Mucosa of stomach (tissue), 1 donor: Measurements from ENCODE around the gene PREPL.
"Not testable (repeated sequence)": the region's sequence is repeated elsewhere in the genome, so short reads cannot be mapped to it uniquely, and the experiment has no call there.

ENCODE experiments used
- H3K27me3 ChIP-seq: one replicate; pipeline ENCODE4 v1.7.0; 2013; ENCODE audit warnings: mild to moderate bottlenecking, low read length; ENCODE audit not compliant: control insufficient read depth, insufficient read depth
- H3K36me3 ChIP-seq: one replicate; pipeline ENCODE4 v1.7.0; 2013; ENCODE audit warnings: low read length; ENCODE audit not compliant: control insufficient read depth, insufficient read depth
- H3K4me1 ChIP-seq: one replicate; pipeline ENCODE4 v1.7.0; 2013; ENCODE audit warnings: mild to moderate bottlenecking, low read length; ENCODE audit not compliant: control insufficient read depth, insufficient read depth
- H3K4me3 ChIP-seq: one replicate; pipeline ENCODE4 v1.7.0; 2013; ENCODE audit warnings: low read length
- H3K9ac ChIP-seq: one replicate; pipeline ENCODE4 v1.7.0; 2013; ENCODE audit warnings: mild to moderate bottlenecking, low read length, moderate library complexity
- H3K9me3 ChIP-seq: one replicate; pipeline ENCODE4 v1.7.0; 2013; ENCODE audit warnings: mild to moderate bottlenecking, low read length, moderate library complexity; ENCODE audit not compliant: control insufficient read depth
- donor health status: Pancreatic carcinoma.

Gene PREPL

GRCh38 chr2:44314362-44314761 is 46.9 kb downstream of the PREPL start:
- Histone ChIP-seq H3K4me3 (no peak overlapping the region), H3K9ac (no peak overlapping the region), H3K27me3 (no peaks in the 10 kb centered on the region), H3K9me3 (peaks cover 4% of the 10 kb centered on the region), H3K36me3 (no peaks in the 10 kb centered on the region), H3K4me1 (no peaks in the 10 kb centered on the region)

GRCh38 chr2:44310287-44310686 is 51.0 kb downstream of the PREPL start:
- H3K4me3 ChIP-seq, result no peak overlapping the region
- H3K36me3 ChIP-seq, result no peaks in the 10 kb centered on the region
- H3K9me3 ChIP-seq, result peaks cover 4% of the 10 kb centered on the region
- H3K27me3 ChIP-seq, result no peaks in the 10 kb centered on the region
- no peak overlapping the region for H3K9ac ChIP-seq
- H3K4me1 ChIP-seq, result no peaks in the 10 kb centered on the region

DNA sequence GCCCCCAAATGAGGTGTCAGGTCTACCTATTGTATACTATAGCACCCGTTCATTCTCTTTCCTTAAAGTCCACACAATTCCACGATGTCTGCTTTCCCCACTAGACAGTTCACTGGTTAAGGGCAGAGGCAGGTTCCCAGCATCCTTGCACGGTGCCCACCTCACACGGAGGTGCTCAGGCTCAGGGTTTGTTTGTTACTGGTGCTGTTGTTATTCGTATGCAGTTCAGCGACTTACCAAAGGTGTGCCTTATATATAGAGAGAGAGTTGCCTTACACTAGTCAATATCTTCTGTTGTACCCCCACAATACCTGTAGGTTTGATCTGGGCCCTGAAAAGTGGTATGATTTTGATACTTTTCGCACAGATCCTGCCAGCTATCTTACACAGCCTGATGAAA is 55.4 kb downstream of the PREPL start:
- H3K9ac ChIP-seq, result no peak overlapping the region
- no peaks in the 10 kb centered on the region for H3K27me3 ChIP-seq
- H3K4me1 ChIP-seq, result no peaks in the 10 kb centered on the region
- peaks cover 4% of the 10 kb centered on the region for H3K9me3 ChIP-seq
- no peaks in the 10 kb centered on the region for H3K36me3 ChIP-seq
- no peak overlapping the region for H3K4me3 ChIP-seq

DNA sequence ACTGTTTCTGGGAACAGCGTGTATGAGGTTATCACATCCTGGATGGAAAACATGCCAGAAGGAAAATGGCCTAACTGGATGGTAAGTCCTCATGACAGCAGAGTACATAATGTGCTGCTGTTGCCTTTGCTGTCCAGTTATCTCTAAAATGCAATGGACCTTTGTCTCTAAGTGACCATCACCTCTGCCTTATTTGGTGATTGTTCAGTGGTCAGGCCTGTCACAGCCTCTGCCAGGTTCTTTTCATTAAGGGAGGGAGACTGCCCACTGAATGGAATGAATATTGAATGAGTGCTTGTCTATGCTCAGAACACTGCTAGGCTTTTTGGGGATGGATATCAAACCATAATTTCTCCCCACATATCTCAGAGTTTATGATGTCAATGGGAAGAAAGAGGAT is 57.0 kb downstream of the PREPL start:
- Histone ChIP-seq H3K9ac (no peak overlapping the region), H3K4me1 (no peaks in the 10 kb centered on the region), H3K36me3 (no peaks in the 10 kb centered on the region), H3K9me3 (no peaks in the 10 kb centered on the region), H3K4me3 (no peak overlapping the region), H3K27me3 (no peaks in the 10 kb centered on the region)

GRCh38 chr2:44303766-44304165 is 57.5 kb downstream of the PREPL start:
- H3K4me1 ChIP-seq, H3K36me3 ChIP-seq, H3K9me3 ChIP-seq, H3K9ac ChIP-seq, H3K4me3 ChIP-seq, H3K27me3 ChIP-seq: not testable (repeated sequence)

DNA sequence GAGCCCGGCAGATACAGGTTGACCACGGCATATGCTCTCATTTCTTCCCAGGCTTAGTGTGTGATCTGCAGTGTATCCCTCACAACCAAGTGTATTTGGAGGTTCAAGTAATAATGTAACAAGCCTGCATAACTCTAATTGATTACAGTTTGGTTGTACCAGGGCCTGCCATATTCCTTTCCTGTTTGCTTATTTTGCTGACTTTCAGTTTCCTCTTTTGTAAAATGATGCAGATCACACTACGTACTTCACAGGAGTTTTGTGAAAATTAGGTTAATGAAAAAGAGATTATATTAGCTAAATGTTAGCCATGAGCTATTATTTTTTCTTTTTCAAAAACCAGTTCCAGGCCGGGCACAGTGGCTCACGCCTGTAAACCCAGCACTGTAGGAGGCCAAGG is 60.2 kb downstream of the PREPL start:
- H3K4me1 ChIP-seq, result no peaks in the 10 kb centered on the region
- no peaks in the 10 kb centered on the region for H3K9me3 ChIP-seq
- no peak overlapping the region for H3K4me3 ChIP-seq
- no peak overlapping the region for H3K9ac ChIP-seq
- H3K27me3 ChIP-seq, result no peaks in the 10 kb centered on the region
- no peaks in the 10 kb centered on the region for H3K36me3 ChIP-seq

GRCh38 chr2:44299635-44300034 is 61.7 kb downstream of the PREPL start:
- H3K4me3 ChIP-seq, result no peak overlapping the region

GRCh38 chr2:44297431-44297830 is 63.9 kb downstream of the PREPL start:
- H3K9me3 ChIP-seq, result no peaks in the 10 kb centered on the region
- H3K9ac ChIP-seq, result no peak overlapping the region
- H3K36me3 ChIP-seq, result no peaks in the 10 kb centered on the region
- no peak overlapping the region for H3K4me3 ChIP-seq
- no peaks in the 10 kb centered on the region for H3K27me3 ChIP-seq
- peaks cover under 1% of the 10 kb centered on the region for H3K4me1 ChIP-seq

More at GRCh38 chr2:44299635-44300034, 61.7 kb downstream of the PREPL start:
- no peaks in the 10 kb centered on the region for H3K4me1 ChIP-seq
- H3K9me3 ChIP-seq, result no peaks in the 10 kb centered on the region
- H3K36me3 ChIP-seq, result no peaks in the 10 kb centered on the region
- H3K27me3 ChIP-seq, result no peaks in the 10 kb centered on the region
- no peak overlapping the region for H3K9ac ChIP-seq

DNA sequence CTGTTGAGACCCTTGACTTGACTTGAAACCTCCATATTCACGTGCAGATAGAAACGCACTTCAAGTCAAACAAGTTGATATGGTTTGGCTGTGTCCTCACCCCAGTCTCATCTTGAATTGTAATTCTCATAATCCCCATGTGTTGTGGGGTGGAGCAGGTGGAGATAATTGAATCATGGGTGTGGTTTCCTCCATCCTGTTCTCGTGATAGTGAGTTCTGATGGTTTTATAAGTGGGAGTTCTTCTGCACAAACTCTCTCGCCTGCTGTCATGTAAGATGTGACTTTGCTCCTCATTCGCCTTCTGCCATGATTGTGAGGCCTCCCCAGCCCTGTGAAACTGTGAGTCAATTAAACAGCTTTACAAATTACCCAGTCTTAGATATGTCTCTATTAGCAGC is 64.6 kb downstream of the PREPL start:
- no peaks in the 10 kb centered on the region for H3K27me3 ChIP-seq
- H3K36me3 ChIP-seq, result no peaks in the 10 kb centered on the region
- no peak overlapping the region for H3K9ac ChIP-seq
- peaks cover 8% of the 10 kb centered on the region for H3K4me1 ChIP-seq
- no peaks in the 10 kb centered on the region for H3K9me3 ChIP-seq
- H3K4me3 ChIP-seq, result no peak overlapping the region

DNA sequence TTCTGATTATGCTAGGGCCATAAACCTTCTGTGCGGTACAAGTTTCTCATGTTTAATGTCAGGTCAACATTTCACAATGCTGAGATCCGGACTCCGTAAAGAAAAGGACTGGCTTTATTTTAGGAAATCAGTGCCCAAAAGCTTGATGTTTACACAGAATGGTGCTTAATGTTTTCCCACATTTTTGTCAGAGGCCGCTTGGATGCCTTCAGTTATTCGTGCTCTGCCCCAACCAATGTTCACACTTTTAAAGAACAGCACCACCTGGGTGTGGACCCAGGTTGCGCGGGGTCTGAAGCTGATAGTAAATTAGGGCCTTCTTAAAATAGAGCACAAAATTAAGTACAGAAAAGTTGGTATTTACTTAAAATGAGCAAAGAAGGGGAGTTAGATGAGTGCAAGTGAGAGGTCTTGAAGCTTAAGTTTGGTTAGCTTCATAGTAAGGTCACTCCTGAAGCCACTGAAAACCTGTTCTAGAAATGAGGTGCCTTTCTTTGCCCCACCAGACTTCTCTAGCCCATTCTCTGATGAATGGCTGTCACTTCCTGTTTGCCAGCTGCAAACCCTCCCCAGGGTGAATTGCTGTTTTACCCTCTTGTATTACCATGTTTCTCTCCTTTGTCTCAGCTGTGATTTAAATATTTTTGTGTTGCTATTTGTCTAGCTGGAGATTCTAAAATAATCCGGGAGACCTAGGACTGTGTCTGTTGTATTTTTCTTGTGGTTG is 65.5 kb downstream of the PREPL start:
- Histone ChIP-seq H3K36me3 (no peaks in the 10 kb centered on the region), H3K4me1 (peaks cover 16% of the 10 kb centered on the region), H3K9ac (no peak overlapping the region), H3K27me3 (no peaks in the 10 kb centered on the region), H3K4me3 (no peak overlapping the region), H3K9me3 (no peaks in the 10 kb centered on the region)

DNA sequence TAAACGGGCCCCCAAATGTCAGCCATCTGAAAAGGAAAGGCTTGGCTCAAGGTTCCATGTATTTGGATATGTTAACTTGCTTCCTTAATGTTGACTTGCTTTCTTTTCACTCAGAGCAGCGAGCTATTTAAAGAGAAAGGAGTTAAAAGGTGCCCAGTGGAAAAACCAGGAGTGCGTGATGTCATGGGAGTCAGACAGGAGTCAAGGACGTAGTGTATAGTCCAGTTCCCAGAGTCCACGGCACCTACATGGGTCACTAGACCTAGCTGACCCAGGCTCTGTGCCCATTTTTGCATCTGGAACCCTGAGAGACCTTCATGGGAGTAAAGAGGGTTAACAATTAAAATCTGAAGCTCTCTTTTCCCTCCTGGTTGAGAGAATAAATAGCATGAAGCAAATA is 66.2 kb downstream of the PREPL start:
- no peak overlapping the region for H3K4me3 ChIP-seq
- H3K4me1 ChIP-seq, result peaks cover 18% of the 10 kb centered on the region
- no peak overlapping the region for H3K9ac ChIP-seq
- no peaks in the 10 kb centered on the region for H3K36me3 ChIP-seq
- H3K9me3 ChIP-seq, result no peaks in the 10 kb centered on the region
- H3K27me3 ChIP-seq, result no peaks in the 10 kb centered on the region

GRCh38 chr2:44291281-44292248 is 69.7 kb downstream of the PREPL start:
- H3K4me3 ChIP-seq, result no peak overlapping the region
- no peak overlapping the region for H3K9ac ChIP-seq
- no peaks in the 10 kb centered on the region for H3K9me3 ChIP-seq
- no peaks in the 10 kb centered on the region for H3K36me3 ChIP-seq
- no peaks in the 10 kb centered on the region for H3K27me3 ChIP-seq
- peaks cover 29% of the 10 kb centered on the region for H3K4me1 ChIP-seq
